ENCODE results near the gene KCNAB1. TPM values are rescaled to one million over a fixed set of nuclear protein-coding genes. Genes with fewer than 3 reads are reported as not detected.

KCNAB1 gene
- total and polyA plus RNA-seq, 4 experiments from 2014 or later, result 0.40 to 0.58 TPM; not detected in 2

DNA sequence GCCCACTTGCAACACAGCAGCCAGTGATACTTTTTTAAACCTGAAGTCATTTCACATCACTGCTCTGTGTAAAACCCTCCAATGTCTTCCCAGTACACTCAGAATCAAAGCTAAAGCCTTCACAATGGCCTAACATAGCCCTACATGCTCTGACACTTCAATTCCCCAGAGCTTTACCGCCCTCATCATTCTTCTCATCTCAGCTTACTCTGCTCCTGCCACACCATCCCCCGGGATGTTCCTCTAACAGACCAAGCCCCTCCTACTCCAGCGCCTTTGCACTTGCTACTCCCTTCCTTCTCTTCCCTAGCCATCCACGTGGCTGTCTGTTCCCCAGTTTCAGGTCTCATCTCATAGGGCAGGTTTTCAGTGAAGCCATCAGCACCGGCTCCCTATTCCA lies 240.6 kb downstream of the KCNAB1 start:
- Histone ChIP-seq H3K9me3 (ENCODE audit: control insufficient read depth in 1 of 2, low read length in 2 of 2) (no peaks in the 10 kb centered on the region), H3K36me3 (ENCODE audit: insufficient read depth, low read length) (no peaks in the 10 kb centered on the region), H3K27ac (ENCODE audit: low read depth, low read length) (no peak overlapping the region), H3K4me1 (ENCODE audit: insufficient read depth, low read length) (no peaks in the 10 kb centered on the region), H3K4me3 (ENCODE audit: low read length in 2 of 2) (no peak overlapping the region), H3K27me3 (ENCODE audit: insufficient read depth, low read length) (no peaks in the 10 kb centered on the region)
- ChIA-PET CTCF (ENCODE audit: partially characterized antibody) (interaction anchor here (1.3 to 1.4 kb wide), 2 partner anchors 9 to 21 kb away, joined by 3 to 4 read pairs; no protein-coding TSS in a partner anchor), POLR2A (ENCODE audit: partially characterized antibody) (no interaction called here)
- intact Hi-C loops (cut with micrococcal nuclease), result no loop called here
- Mint-ChIP-seq H3K27me3 (peaks cover 7 to 8% of the 10 kb centered on the region in 2 donors), H3K9me3 (peaks cover 0 to 2% (median 0%) of the 10 kb centered on the region in 8 donors), H3K4me1 (no peaks in the 10 kb centered on the region), H3K4me3 (no peak overlapping the region), H3K36me3 (no peaks in the 10 kb centered on the region), H3K27ac (no peak overlapping the region)
- no peak for DNase-seq

GRCh38 chr3:156366559-156366958 lies 246.2 kb downstream of the KCNAB1 start:
- H3K4me3 ChIP-seq (ENCODE audit: low read length in 2 of 2), result no peak overlapping the region
- ChIA-PET POLR2A (ENCODE audit: partially characterized antibody) (no interaction called here), CTCF (ENCODE audit: partially characterized antibody) (no interaction called here)
- H3K4me1 Mint-ChIP-seq, result no peaks in the 10 kb centered on the region
- no peaks in the 10 kb centered on the region for H3K36me3 ChIP-seq (ENCODE audit: insufficient read depth, low read length)
- no peak overlapping the region for H3K27ac Mint-ChIP-seq
- H3K27ac ChIP-seq (ENCODE audit: low read depth, low read length), result no peak overlapping the region
- H3K9me3 ChIP-seq (ENCODE audit: control insufficient read depth in 1 of 2, low read length in 2 of 2), result no peaks in the 10 kb centered on the region
- no peaks in the 10 kb centered on the region for H3K4me1 ChIP-seq (ENCODE audit: insufficient read depth, low read length)
- no peaks in the 10 kb centered on the region for H3K9me3 Mint-ChIP-seq
- DNase-seq, result no peak
- intact Hi-C loops (cut with micrococcal nuclease), result no loop called here
- H3K27me3 ChIP-seq (ENCODE audit: insufficient read depth, low read length), result no peaks in the 10 kb centered on the region
- no peak overlapping the region for H3K4me3 Mint-ChIP-seq
- H3K36me3 Mint-ChIP-seq, result no peaks in the 10 kb centered on the region
- H3K27me3 Mint-ChIP-seq, result peaks cover 8 to 10% of the 10 kb centered on the region in 2 donors

- POLR2A ChIA-PET (ENCODE audit: partially characterized antibody), result no interaction called here
- Histone ChIP-seq H3K27ac (ENCODE audit: low read depth, low read length) (no peak overlapping the region), H3K4me1 (ENCODE audit: insufficient read depth, low read length) (no peaks in the 10 kb centered on the region), H3K9me3 (ENCODE audit: control insufficient read depth in 1 of 2, low read length in 2 of 2) (no peaks in the 10 kb centered on the region), H3K36me3 (ENCODE audit: insufficient read depth, low read length) (no peaks in the 10 kb centered on the region), H3K4me3 (ENCODE audit: low read length in 2 of 2) (no peak overlapping the region), H3K27me3 (ENCODE audit: insufficient read depth, low read length) (no peaks in the 10 kb centered on the region)
- intact Hi-C loops (cut with micrococcal nuclease), result no loop called here
- peak overlapping the region in 1 of 8 donors; percentile 12 for H3K4me3 Mint-ChIP-seq
- no peaks in the 10 kb centered on the region for H3K9me3 Mint-ChIP-seq
- H3K27ac Mint-ChIP-seq, result no peak overlapping the region
- no peak for DNase-seq
- no peaks in the 10 kb centered on the region for H3K4me1 Mint-ChIP-seq
- H3K27me3 Mint-ChIP-seq, result peaks cover 8 to 10% of the 10 kb centered on the region in 2 donors
- CTCF ChIA-PET (ENCODE audit: partially characterized antibody), result interaction anchor here (0.6 kb wide), 1 partner anchor 160 kb away, joined by 3 read pairs; no protein-coding TSS in a partner anchor
- no peaks in the 10 kb centered on the region for H3K36me3 Mint-ChIP-seq
Measured at GRCh38 chr3:156368189-156368588, 247.8 kb downstream of the KCNAB1 start.

DNA sequence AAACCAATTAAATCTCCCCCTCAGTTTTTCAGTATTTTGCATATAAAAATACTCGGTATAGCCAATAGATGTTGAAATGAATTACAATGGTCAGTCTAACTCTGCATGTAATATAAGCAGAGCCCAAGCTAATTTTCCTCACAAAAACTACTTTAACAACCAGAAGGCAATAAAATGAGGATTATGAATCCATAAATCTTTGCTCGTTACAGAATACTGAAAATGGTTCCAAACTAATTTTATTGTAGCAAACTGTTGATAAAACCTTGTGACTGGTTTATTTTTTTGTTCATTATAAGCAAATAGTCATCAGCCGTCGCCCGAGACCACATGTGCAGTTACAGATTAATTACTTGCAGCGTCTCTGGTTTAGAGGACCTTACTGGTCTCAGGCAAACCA lies 251.3 kb downstream of the KCNAB1 start:
- no peak overlapping the region for H3K27ac Mint-ChIP-seq
- POLR2A ChIA-PET (ENCODE audit: partially characterized antibody), result no interaction called here
- Histone ChIP-seq H3K4me1 (ENCODE audit: insufficient read depth, low read length) (no peaks in the 10 kb centered on the region), H3K27ac (ENCODE audit: low read depth, low read length) (no peak overlapping the region), H3K4me3 (ENCODE audit: low read length in 2 of 2) (no peak overlapping the region), H3K27me3 (ENCODE audit: insufficient read depth, low read length) (no peaks in the 10 kb centered on the region), H3K9me3 (ENCODE audit: control insufficient read depth in 1 of 2, low read length in 2 of 2) (no peaks in the 10 kb centered on the region), H3K36me3 (ENCODE audit: insufficient read depth, low read length) (no peaks in the 10 kb centered on the region)
- no peak for DNase-seq
- H3K4me3 Mint-ChIP-seq, result no peak overlapping the region
- CTCF ChIA-PET (ENCODE audit: partially characterized antibody), result no interaction called here
- no peaks in the 10 kb centered on the region for H3K9me3 Mint-ChIP-seq
- no peaks in the 10 kb centered on the region for H3K4me1 Mint-ChIP-seq
- H3K27me3 Mint-ChIP-seq, result peaks cover 12% of the 10 kb centered on the region in 2 donors
- intact Hi-C loops (cut with micrococcal nuclease), result no loop called here
- H3K36me3 Mint-ChIP-seq, result no peaks in the 10 kb centered on the region

DNA sequence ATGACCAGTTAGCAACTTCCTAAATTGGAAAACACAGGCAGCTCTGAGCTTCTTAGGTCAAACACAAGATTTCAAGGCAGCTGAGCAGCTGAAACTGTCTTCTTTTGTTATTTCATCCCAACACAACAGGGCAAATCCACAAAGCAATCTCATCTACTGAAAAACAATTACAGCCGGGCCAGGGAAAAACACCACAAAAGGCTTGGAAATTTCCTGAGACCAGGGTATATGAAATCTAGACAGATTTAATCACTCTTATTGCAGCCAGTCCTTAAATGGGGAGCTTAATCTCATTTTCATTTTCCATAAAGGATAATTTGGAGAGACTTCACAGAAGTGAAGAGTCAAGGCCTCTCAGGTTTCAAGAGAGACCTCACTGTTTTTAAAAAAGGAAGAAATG lies 252.7 kb downstream of the KCNAB1 start:
- ChIA-PET CTCF (ENCODE audit: partially characterized antibody) (no interaction called here), POLR2A (ENCODE audit: partially characterized antibody) (no interaction called here)
- Histone ChIP-seq H3K36me3 (ENCODE audit: insufficient read depth, low read length) (no peaks in the 10 kb centered on the region), H3K9me3 (ENCODE audit: control insufficient read depth in 1 of 2, low read length in 2 of 2) (no peaks in the 10 kb centered on the region), H3K4me1 (ENCODE audit: insufficient read depth, low read length) (no peaks in the 10 kb centered on the region), H3K4me3 (ENCODE audit: low read length in 2 of 2) (no peak overlapping the region), H3K27ac (ENCODE audit: low read depth, low read length) (no peak overlapping the region), H3K27me3 (ENCODE audit: insufficient read depth, low read length) (no peaks in the 10 kb centered on the region)
- no peak for DNase-seq
- H3K36me3 Mint-ChIP-seq, result no peaks in the 10 kb centered on the region
- H3K27ac Mint-ChIP-seq, result no peak overlapping the region
- no peaks in the 10 kb centered on the region for H3K9me3 Mint-ChIP-seq
- peaks cover 13 to 14% of the 10 kb centered on the region in 2 donors for H3K27me3 Mint-ChIP-seq
- no peaks in the 10 kb centered on the region for H3K4me1 Mint-ChIP-seq
- intact Hi-C loops (cut with micrococcal nuclease), result no loop called here
- H3K4me3 Mint-ChIP-seq, result no peak overlapping the region

GRCh38 chr3:156373654-156374053 lies 253.3 kb downstream of the KCNAB1 start:
- intact Hi-C loops (cut with micrococcal nuclease), result no loop called here
- H3K9me3 Mint-ChIP-seq, result no peaks in the 10 kb centered on the region
- Histone ChIP-seq H3K27ac (ENCODE audit: low read depth, low read length) (no peak overlapping the region), H3K9me3 (ENCODE audit: control insufficient read depth in 1 of 2, low read length in 2 of 2) (no peaks in the 10 kb centered on the region), H3K4me1 (ENCODE audit: insufficient read depth, low read length) (no peaks in the 10 kb centered on the region), H3K27me3 (ENCODE audit: insufficient read depth, low read length) (no peaks in the 10 kb centered on the region), H3K36me3 (ENCODE audit: insufficient read depth, low read length) (no peaks in the 10 kb centered on the region), H3K4me3 (ENCODE audit: low read length in 2 of 2) (no peak overlapping the region)
- no peaks in the 10 kb centered on the region for H3K36me3 Mint-ChIP-seq
- H3K27me3 Mint-ChIP-seq, result peaks cover 9 to 15% of the 10 kb centered on the region in 2 donors
- no peaks in the 10 kb centered on the region for H3K4me1 Mint-ChIP-seq
- no peak for DNase-seq
- ChIA-PET CTCF (ENCODE audit: partially characterized antibody) (interaction anchor here (0.9 kb wide), 1 partner anchor 10 kb away, joined by 4 read pairs; no protein-coding TSS in a partner anchor), POLR2A (ENCODE audit: partially characterized antibody) (no interaction called here)
- H3K27ac Mint-ChIP-seq, result no peak overlapping the region
- H3K4me3 Mint-ChIP-seq, result no peak overlapping the region

- DNase-seq, result no peak
- CTCF ChIA-PET (ENCODE audit: partially characterized antibody), result no interaction called here
- no peak overlapping the region for H3K27ac Mint-ChIP-seq
Measured at GRCh38 chr3:156376199-156376598, 255.8 kb downstream of the KCNAB1 start.

DNA sequence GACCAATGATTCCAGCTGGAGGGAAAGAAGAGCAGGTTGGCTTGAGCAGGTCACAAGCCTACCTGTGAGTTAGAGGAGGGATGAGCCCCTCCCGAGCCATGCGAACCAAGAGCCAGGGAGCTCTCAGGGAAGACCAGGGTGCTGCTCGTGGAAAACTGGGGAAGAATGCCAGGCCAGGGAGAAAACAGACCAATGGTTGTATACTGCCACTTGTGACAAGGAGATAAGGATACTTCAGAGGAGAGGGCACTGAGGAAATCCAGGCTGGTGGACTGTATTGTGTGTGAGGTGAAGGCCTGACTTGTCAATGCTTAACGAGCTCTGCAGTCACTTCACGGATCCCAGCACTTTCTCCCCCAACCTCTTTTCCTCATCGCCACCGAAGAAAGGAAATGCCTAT lies 256.9 kb downstream of the KCNAB1 start:
- no peak overlapping the region for H3K27ac ChIP-seq (ENCODE audit: low read depth, low read length)
- intact Hi-C loops (cut with micrococcal nuclease), result no loop called here
- H3K4me1 Mint-ChIP-seq, result no peaks in the 10 kb centered on the region
- POLR2A ChIA-PET (ENCODE audit: partially characterized antibody), result no interaction called here
- H3K36me3 Mint-ChIP-seq, result no peaks in the 10 kb centered on the region
- no peak for DNase-seq
- no peaks in the 10 kb centered on the region for H3K9me3 ChIP-seq (ENCODE audit: control insufficient read depth in 1 of 2, low read length in 2 of 2)
- H3K4me3 Mint-ChIP-seq, result no peak overlapping the region
- no peak overlapping the region for H3K4me3 ChIP-seq (ENCODE audit: low read length in 2 of 2)
- peaks cover 6 to 14% of the 10 kb centered on the region in 2 donors for H3K27me3 Mint-ChIP-seq
- CTCF ChIA-PET (ENCODE audit: partially characterized antibody), result no interaction called here
- H3K36me3 ChIP-seq (ENCODE audit: insufficient read depth, low read length), result no peaks in the 10 kb centered on the region
- no peaks in the 10 kb centered on the region for H3K9me3 Mint-ChIP-seq
- no peaks in the 10 kb centered on the region for H3K4me1 ChIP-seq (ENCODE audit: insufficient read depth, low read length)
- H3K27me3 ChIP-seq (ENCODE audit: insufficient read depth, low read length), result no peaks in the 10 kb centered on the region
- no peak overlapping the region for H3K27ac Mint-ChIP-seq

More at GRCh38 chr3:156376199-156376598, 255.8 kb downstream of the KCNAB1 start:
- intact Hi-C loops (cut with micrococcal nuclease), result no loop called here
- no peaks in the 10 kb centered on the region for H3K36me3 Mint-ChIP-seq
- Histone ChIP-seq H3K27me3 (ENCODE audit: insufficient read depth, low read length) (no peaks in the 10 kb centered on the region), H3K9me3 (ENCODE audit: control insufficient read depth in 1 of 2, low read length in 2 of 2) (no peaks in the 10 kb centered on the region), H3K36me3 (ENCODE audit: insufficient read depth, low read length) (no peaks in the 10 kb centered on the region), H3K4me3 (ENCODE audit: low read length in 2 of 2) (no peak overlapping the region), H3K4me1 (ENCODE audit: insufficient read depth, low read length) (no peaks in the 10 kb centered on the region), H3K27ac (ENCODE audit: low read depth, low read length) (no peak overlapping the region)
- H3K27me3 Mint-ChIP-seq, result peaks cover 6 to 14% of the 10 kb centered on the region in 2 donors
- POLR2A ChIA-PET (ENCODE audit: partially characterized antibody), result no interaction called here
- no peaks in the 10 kb centered on the region for H3K4me1 Mint-ChIP-seq
- no peak overlapping the region for H3K4me3 Mint-ChIP-seq
- H3K9me3 Mint-ChIP-seq, result no peaks in the 10 kb centered on the region

Data from CD4-positive, alpha-beta memory T cell (primary cell).